ENCODE data around the gene DIS3. TPM values are rescaled to one million over a fixed set of nuclear protein-coding genes. Genes with fewer than 3 reads are reported as not detected.

DIS3 gene
- total RNA-seq, 2 donors from 2014 or later, result 32.9 to 36.9 TPM

GRCh38 chr13:72757792-72758535, 23.7 kb downstream of the DIS3 start:
- Histone ChIP-seq H3K27me3 (ENCODE audit: control insufficient read depth, insufficient read depth, low read length, poor library complexity, severe bottlenecking) (no peaks in the 10 kb centered on the region), H3K9ac (ENCODE audit: extremely low read depth, low read length, poor library complexity, severe bottlenecking) (no peak overlapping the region), H3K4me3 (ENCODE audit: low read length) (no peak overlapping the region), H3K9me3 (ENCODE audit: control insufficient read depth, low read length) (no peaks in the 10 kb centered on the region), H3K36me3 (ENCODE audit: control insufficient read depth, insufficient read depth, low read length) (peaks cover 87% of the 10 kb centered on the region), H3K4me1 (ENCODE audit: control insufficient read depth, insufficient read depth, low read length) (no peaks in the 10 kb centered on the region), H3K27ac (ENCODE audit: low read depth, low read length) (no peak overlapping the region)
- whole genome bisulfite sequencing, 2 experiments (ENCODE audit: insufficient coverage in 1 of 2, insufficient read length in 1 of 2), result 94 to 96% methylated on average over 2 to 3 of the region's 4 CpGs
- H3K4me1 Mint-ChIP-seq, result no peaks in the 10 kb centered on the region
- TF ChIP-seq CTCF (conservative IDR thresholded peaks at IDR 0.05), result no peak
- DNase-seq, result no peak
- no peak overlapping the region for H3K27ac Mint-ChIP-seq
- H3K4me3 Mint-ChIP-seq, result no peak overlapping the region
- no peaks in the 10 kb centered on the region for H3K27me3 Mint-ChIP-seq (ENCODE audit: insufficient read depth)
- no peaks in the 10 kb centered on the region for H3K9me3 Mint-ChIP-seq
- peaks cover 58% of the 10 kb centered on the region for H3K36me3 Mint-ChIP-seq (ENCODE audit: low read depth)

- Mint-ChIP-seq H3K27me3 (ENCODE audit: insufficient read depth) (no peaks in the 10 kb centered on the region), H3K9me3 (peaks cover 4% of the 10 kb centered on the region), H3K4me3 (no peak overlapping the region), H3K27ac (no peak overlapping the region), H3K4me1 (no peaks in the 10 kb centered on the region), H3K36me3 (ENCODE audit: low read depth) (peaks cover 67% of the 10 kb centered on the region)
- Histone ChIP-seq H3K9ac (ENCODE audit: extremely low read depth, low read length, poor library complexity, severe bottlenecking) (no peak overlapping the region), H3K4me3 (ENCODE audit: low read length) (no peak overlapping the region), H3K27me3 (ENCODE audit: control insufficient read depth, insufficient read depth, low read length, poor library complexity, severe bottlenecking) (no peaks in the 10 kb centered on the region), H3K9me3 (ENCODE audit: control insufficient read depth, low read length) (no peaks in the 10 kb centered on the region), H3K4me1 (ENCODE audit: control insufficient read depth, insufficient read depth, low read length) (no peaks in the 10 kb centered on the region), H3K27ac (ENCODE audit: low read depth, low read length) (no peak overlapping the region), H3K36me3 (ENCODE audit: control insufficient read depth, insufficient read depth, low read length) (peaks cover 85% of the 10 kb centered on the region)
- TF ChIP-seq CTCF (conservative IDR thresholded peaks at IDR 0.05), result no peak
- no peak for DNase-seq
- 95 to 100% methylated on average over 4 to 6 of the region's 6 CpGs for WGBS, 2 experiments (ENCODE audit: insufficient coverage in 1 of 2, insufficient read length in 1 of 2)
Observed at GRCh38 chr13:72754111-72754510, 27.6 kb downstream of the DIS3 start.

DNA sequence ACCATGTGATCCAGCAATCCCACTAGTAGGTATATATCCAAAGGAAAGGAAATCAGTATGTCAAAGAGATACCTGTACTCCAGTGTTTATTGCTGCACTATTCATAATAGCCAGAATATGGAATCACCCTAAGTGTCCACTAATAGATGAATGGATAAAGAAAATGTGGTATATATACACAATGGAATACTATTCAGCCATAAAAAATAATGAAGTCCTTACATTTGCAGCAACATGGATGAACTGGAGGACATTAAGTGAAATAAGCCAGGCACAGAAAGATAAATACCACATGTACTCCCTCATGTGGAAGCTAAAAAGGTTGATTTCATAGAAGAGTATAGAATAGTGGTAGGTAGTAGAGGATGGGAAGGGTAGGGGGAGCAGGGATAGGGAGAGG, 30.5 kb downstream of the DIS3 start:
- H3K4me1 ChIP-seq (ENCODE audit: control insufficient read depth, insufficient read depth, low read length), result no peaks in the 10 kb centered on the region
- Mint-ChIP-seq H3K4me1 (no peaks in the 10 kb centered on the region), H3K4me3 (no peak overlapping the region), H3K27me3 (ENCODE audit: insufficient read depth) (no peaks in the 10 kb centered on the region), H3K27ac (no peak overlapping the region), H3K36me3 (ENCODE audit: low read depth) (peaks cover 79% of the 10 kb centered on the region), H3K9me3 (peaks cover 4% of the 10 kb centered on the region)
- H3K9ac ChIP-seq (ENCODE audit: extremely low read depth, low read length, poor library complexity, severe bottlenecking), result no peak overlapping the region
- no peak overlapping the region for H3K4me3 ChIP-seq (ENCODE audit: low read length)
- no peaks in the 10 kb centered on the region for H3K9me3 ChIP-seq (ENCODE audit: control insufficient read depth, low read length)
- no peak overlapping the region for H3K27ac ChIP-seq (ENCODE audit: low read depth, low read length)
- no peaks in the 10 kb centered on the region for H3K27me3 ChIP-seq (ENCODE audit: control insufficient read depth, insufficient read depth, low read length, poor library complexity, severe bottlenecking)
- no peak for DNase-seq
- TF ChIP-seq CTCF (conservative IDR thresholded peaks at IDR 0.05), result no peak
- peaks cover 94% of the 10 kb centered on the region for H3K36me3 ChIP-seq (ENCODE audit: control insufficient read depth, insufficient read depth, low read length)
